Islet precursor cell (in vitro differentiated cells): ENCODE results near the gene MRPS22.
"Not testable (repeated sequence)": the region's sequence is repeated elsewhere in the genome, so short reads cannot be mapped to it uniquely, and the experiment has no call there.

Experiments used
- DNase-seq: peaks from one replicate; pipeline ENCODE4 v3.0.0-alpha.2; 2018

Gene MRPS22

GRCh38 chr3:139401155-139401554 lies 57.3 kb downstream of the MRPS22 start:
- DNase-seq: not testable (repeated sequence)
